Esophagus muscularis mucosa (tissue), 4 donors: Measurements from ENCODE around the gene TPGS2.

Source experiments
- CTCF ChIP-seq, 3 experiments: fragments of 200-600 bp in 2 of 3; fragments of 450-650 bp in 1 of 3; sonication (generic) in 2 of 3; IDR thresholded peaks; one replicate each; pipeline ENCODE4 v1.5.1; 2017 to 2019; ENCODE audit warnings: antibody characterized with exemption in 3 of 3, mild to moderate bottlenecking in 2 of 3, moderate library complexity in 1 of 3
- EP300 ChIP-seq: sonication (generic); formaldehyde crosslinking; IDR thresholded peaks from one replicate; pipeline ENCODE4 v1.6.1; 2017; ENCODE audit warnings: antibody characterized with exemption
- POLR2A ChIP-seq: fragments of 450-650 bp; IDR thresholded peaks from one replicate; pipeline ENCODE4 v1.6.1; 2017; ENCODE audit warnings: antibody characterized with exemption, moderate library complexity, mild to moderate bottlenecking, low read depth
- POLR2AphosphoS5 ChIP-seq, 2 donors: sonication (generic); formaldehyde crosslinking; IDR thresholded peaks; one replicate each; pipeline ENCODE4 v1.6.1; 2017; ENCODE audit warnings: antibody characterized with exemption in 2 of 2

GRCh38 chr18:36819621-36820020 lies 9.2 kb downstream of the TPGS2 start:
- no peak for TF ChIP-seq CTCF (IDR thresholded peaks at IDR 0.05)
- TF ChIP-seq POLR2AphosphoS5 (IDR thresholded peaks at IDR 0.05), result no peak
- no peak for TF ChIP-seq POLR2A
- TF ChIP-seq EP300, result no peak
